GM12873 (cell line): ENCODE data around the gene CAV2.

ENCODE experiments used
- TF ChIP-seq, protein P1 (sequence below): IDR thresholded peaks from 2 replicates; pipeline ENCODE4 v1.5.1; 2012; ENCODE audit warnings: low read depth, mild to moderate bottlenecking, moderate library complexity, low read length, control low read depth; ENCODE audit not compliant: insufficient read depth; ENCODE audit errors: missing control alignments

The CAV2 gene

DNA sequence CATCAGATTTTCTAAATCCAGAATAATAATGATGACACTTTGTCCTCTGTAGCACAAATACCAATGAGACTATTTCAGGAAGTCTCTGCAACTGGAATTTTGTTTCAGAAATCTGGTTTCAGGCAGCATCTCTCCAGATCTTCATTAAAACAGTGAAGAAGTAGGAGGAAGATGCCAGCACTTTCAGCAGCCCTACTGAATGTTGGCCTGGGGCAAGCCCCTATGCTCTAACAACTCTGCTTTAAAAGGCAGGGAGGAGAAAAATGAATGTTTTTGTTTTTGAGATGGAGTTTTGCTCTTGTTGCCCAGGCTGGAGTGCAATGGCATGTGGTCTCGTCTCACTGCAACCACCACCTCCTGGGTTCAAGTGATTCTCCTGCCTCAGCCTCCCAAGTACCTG is 18.1 kb downstream of the CAV2 start:
- TF ChIP-seq, protein P1, sequence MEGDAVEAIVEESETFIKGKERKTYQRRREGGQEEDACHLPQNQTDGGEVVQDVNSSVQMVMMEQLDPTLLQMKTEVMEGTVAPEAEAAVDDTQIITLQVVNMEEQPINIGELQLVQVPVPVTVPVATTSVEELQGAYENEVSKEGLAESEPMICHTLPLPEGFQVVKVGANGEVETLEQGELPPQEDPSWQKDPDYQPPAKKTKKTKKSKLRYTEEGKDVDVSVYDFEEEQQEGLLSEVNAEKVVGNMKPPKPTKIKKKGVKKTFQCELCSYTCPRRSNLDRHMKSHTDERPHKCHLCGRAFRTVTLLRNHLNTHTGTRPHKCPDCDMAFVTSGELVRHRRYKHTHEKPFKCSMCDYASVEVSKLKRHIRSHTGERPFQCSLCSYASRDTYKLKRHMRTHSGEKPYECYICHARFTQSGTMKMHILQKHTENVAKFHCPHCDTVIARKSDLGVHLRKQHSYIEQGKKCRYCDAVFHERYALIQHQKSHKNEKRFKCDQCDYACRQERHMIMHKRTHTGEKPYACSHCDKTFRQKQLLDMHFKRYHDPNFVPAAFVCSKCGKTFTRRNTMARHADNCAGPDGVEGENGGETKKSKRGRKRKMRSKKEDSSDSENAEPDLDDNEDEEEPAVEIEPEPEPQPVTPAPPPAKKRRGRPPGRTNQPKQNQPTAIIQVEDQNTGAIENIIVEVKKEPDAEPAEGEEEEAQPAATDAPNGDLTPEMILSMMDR, result no peak

DNA sequence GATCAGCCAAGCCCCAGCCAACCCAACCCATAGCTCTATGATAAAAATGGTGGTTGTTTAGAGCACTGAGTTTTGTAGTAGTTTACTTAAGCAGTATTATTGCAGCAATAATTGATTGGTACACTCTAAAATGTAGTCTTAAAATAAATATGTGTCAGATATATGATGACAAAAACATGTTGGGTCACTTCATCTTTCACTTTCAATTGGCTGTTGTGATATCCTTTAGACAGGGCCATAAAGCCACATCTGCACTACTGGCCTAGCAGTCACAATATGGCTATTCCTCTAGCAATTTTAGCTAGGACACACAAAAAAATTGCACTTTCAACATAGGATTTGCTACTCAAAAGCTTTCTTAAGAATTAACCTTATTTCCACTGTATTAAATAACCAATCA is 19.4 kb downstream of the CAV2 start:
- TF ChIP-seq, protein P1, result no peak

DNA sequence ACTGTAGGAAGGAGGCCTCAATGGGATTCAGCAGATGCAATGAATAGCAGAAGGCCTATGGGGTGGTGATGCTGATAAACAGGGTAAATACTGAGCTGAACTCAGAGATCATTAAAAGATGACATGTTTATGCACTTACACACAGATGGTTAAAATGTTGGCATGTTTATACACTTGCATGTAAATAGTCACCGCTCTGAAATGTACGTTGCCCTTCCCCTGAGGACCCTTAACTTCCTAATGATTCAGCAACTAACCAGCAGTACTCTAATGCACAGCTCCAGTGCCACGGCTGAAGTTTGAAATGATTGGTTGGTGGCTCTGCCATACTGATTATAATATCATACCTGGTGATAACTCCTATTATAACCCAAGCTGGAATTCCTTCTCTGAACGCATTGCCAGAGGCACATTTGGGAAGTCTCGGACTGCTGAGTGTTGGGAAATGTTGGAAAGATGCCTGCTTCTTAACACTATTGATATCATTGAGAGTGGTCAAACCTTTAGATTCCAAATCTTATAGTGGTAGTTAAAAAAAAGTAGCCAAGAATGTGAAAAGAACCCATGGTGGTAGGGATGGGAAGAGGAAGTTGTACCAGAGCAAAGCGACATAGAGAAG is 21.6 kb downstream of the CAV2 start:
- TF ChIP-seq, protein P1, result no peak

DNA sequence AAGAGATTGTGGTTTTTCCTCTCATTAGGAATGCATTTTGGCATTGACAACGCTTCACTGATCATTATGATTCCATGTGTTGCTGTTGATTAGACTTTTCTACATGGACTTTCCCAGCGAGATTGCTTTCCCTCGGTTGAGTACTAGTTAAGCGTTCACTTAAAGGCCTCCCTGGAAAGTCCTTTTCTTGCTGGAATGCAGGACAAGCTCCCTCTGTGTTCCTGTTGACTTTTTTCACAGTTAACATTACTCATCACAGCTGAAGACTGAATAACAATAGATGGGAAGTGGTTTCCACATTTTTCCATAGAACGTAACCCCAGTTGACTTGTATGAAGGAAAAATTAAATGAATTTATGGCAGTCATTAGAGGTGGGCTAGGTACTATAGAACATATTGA is 22.7 kb downstream of the CAV2 start:
- TF ChIP-seq, protein P1, result no peak

DNA sequence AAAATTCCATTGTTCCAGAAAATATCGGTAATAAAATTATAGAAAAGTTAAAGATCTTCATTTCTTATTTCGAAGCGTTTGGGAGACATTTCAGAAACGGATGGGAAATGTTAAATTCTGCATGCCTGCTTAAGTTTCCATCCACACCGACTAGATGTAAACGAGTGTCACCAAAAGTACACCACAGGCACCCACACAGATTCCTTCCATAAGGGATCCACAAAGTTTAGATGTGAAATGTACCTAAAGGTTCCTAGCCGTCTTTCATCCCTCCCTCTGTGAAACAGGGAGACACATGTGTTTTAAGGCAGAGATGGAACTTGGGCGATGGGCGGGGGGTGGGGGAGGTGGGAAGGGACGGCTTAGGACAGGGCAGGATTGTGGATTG is 24.7 kb downstream of the CAV2 start:
- TF ChIP-seq, protein P1, result no peak

DNA sequence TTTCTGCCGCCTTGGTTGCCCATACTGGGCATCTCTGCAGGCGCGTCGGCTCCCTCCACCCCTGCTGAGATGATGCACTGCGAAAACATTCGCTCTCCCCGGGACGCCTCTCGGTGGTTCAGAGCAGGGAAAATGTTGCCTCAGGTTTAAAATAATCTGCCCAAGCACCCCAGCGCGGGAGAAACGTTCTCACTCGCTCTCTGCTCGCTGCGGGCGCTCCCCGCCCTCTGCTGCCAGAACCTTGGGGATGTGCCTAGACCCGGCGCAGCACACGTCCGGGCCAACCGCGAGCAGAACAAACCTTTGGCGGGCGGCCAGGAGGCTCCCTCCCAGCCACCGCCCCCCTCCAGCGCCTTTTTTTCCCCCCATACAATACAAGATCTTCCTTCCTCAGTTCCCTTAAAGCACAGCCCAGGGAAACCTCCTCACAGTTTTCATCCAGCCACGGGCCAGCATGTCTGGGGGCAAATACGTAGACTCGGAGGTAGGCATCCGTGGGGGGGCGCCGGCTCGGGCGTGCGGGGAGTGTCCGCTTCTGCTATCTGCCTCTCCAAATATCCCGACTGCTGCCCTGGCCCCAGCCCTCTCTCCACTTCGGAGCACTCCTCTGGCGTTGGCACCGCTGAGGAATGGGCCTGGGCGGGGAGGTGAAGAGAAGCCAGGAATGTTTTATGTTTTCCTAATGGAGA is 25.2 kb downstream of the CAV2 start, which contains the start of gene CAV1:
CAV1 (plus strand) TSS at position 428 of the 689 bp plus-strand sequence; CDS start at position 455, 27 bp downstream.
- TF ChIP-seq, protein P1, result no peak

DNA sequence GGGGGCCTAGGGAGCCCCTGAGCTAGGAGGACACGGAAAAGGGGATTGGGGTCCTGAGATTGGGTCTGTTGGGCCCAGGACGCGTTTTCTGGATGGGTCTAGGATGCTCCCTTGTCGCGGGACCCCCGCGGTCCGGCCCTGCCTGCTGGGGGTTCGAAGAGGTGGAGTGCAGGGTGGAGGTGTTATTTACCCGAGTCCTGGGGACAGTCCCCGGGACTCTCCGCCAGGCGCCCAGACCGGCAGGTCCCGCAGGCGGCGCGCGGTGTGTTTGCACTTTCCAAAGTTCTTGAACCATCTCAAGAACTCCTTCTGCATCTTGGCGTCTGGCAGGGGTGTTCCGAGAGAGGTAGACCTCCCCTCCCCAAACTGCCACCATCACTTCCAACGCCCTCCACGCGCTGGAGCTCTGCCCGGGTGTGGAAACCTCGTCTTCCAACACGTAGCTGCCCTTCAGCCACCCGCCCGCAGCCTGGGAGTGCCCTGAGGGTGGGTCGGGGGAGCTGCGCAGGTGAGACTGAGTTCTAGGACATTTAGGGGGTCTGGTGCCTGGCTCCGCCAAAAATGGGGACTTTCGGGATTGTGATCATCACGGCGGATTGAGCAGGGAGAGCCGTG is 25.9 kb downstream of the CAV2 start:
- TF ChIP-seq, protein P1, result peak; percentile 25
